ENCODE data around the gene BCL11A. TPM values are rescaled to one million over a fixed set of nuclear protein-coding genes. Genes with fewer than 3 reads are reported as not detected.

BCL11A gene
- total RNA-seq, 1 experiment from 2014 or later, result 29.7 TPM

GRCh38 chr2:60554074-60554645 is 706 bp upstream of the BCL11A start:
- no peaks in the 10 kb centered on the region for H3K36me3 ChIP-seq
- peak; percentile 73 to 80 for DNase-seq
- no peaks in the 10 kb centered on the region for H3K4me1 ChIP-seq
- H3K27me3 ChIP-seq, result peaks cover 3% of the 10 kb centered on the region; the same call in 1 of the 2 replicates
- no peaks in the 10 kb centered on the region for H3K9me3 ChIP-seq (replicated peaks)
- H3K4me3 ChIP-seq, result peak overlapping the region; percentile 79
- H3K27ac ChIP-seq, result peak overlapping the region; percentile 54

DNA sequence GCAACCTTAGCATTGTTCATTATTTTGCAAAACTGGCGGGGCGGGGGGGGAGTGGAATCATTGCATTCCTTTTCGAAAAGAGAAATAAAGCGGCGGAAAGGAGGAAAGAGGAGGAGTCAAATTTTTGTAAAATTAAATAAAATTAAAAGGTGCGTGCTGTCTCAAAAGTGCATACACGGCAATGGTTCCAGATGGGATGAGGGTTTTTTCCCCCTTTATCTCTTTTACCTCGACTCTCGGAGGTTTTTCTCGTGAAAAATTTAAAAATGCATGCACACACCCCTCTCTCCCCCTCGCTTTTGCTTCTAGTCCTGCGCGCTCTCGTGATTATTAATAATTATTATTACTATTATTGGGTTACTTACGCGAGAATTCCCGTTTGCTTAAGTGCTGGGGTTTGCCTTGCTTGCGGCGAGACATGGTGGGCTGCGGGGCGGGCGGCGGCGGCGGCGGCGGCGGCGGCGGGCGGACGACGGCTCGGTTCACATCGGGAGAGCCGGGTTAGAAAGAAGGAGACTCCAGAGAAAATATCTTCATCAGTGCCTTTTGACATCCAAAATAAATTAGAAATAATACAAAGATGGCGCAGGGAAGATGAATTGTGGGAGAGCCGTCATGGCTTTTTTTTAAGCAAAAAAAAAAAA is 481 bp downstream of the BCL11A start:
- Histone ChIP-seq H3K4me1 (peaks cover 4% of the 10 kb centered on the region), H3K27ac (peak overlapping the region; percentile 78), H3K4me3 (peak overlapping the region; percentile 79), H3K9me3 (replicated peaks) (no peaks in the 10 kb centered on the region), H3K36me3 (no peaks in the 10 kb centered on the region), H3K27me3 (peaks cover 2% of the 10 kb centered on the region; the same call in 1 of the 2 replicates)
- peak in 1 of 2 experiments; percentile 18 for DNase-seq

DNA sequence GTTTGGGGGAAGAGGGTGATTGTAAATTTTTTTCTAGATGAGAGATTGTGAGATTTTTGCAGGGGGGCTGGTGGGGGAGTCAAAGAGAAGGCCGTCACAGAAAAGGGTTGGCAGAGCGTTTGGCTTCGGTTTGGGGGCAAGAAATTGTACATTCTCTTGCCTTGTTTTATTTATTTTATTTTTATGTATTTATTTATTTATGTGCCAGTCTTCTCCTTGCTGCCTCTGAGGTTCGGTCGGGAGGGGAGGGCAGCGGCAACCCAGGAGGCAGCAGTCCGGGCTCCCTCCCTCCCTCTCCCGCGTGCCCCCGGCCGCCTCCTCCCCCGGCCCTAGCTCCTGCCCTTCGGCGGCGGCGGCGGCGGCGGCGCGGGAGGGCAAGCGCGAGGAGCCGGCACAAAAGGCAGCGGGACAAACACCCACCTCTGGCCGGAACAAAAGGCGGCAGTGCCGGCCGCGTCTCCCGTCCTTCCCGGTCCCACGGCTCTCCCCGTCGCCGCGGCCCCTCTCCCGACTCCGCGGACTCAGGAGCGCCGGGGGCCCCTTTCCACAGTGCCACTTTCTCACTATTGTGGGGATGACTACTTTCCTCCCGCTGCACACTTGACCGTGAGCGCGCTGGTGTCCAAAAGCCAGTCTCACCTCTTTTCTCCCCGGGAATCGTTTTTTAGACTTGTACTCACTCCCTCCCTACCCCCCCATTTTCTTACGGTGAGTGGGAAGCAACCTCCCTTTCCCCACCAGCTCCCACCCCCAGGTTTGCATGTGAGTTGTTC is 1.2 kb downstream of the BCL11A start:
- H3K4me1 ChIP-seq, result peaks cover 4% of the 10 kb centered on the region
- H3K9me3 ChIP-seq (replicated peaks), result no peaks in the 10 kb centered on the region
- no peaks in the 10 kb centered on the region for H3K36me3 ChIP-seq
- DNase-seq, result peak; percentile 60 to 68
- peak overlapping the region; percentile 79 for H3K4me3 ChIP-seq
- no peaks in the 10 kb centered on the region for H3K27me3 ChIP-seq
- peak overlapping the region; percentile 78 for H3K27ac ChIP-seq

GRCh38 chr2:60551240-60552077 is 2.0 kb downstream of the BCL11A start:
- H3K4me1 ChIP-seq, result peaks cover 4% of the 10 kb centered on the region
- H3K9me3 ChIP-seq (replicated peaks), result no peaks in the 10 kb centered on the region
- H3K4me3 ChIP-seq, result peak overlapping the region; percentile 79
- H3K36me3 ChIP-seq, result no peaks in the 10 kb centered on the region
- no peaks in the 10 kb centered on the region for H3K27me3 ChIP-seq
- peak; percentile 53 to 66 for DNase-seq
- H3K27ac ChIP-seq, result peak overlapping the region; percentile 78

DNA sequence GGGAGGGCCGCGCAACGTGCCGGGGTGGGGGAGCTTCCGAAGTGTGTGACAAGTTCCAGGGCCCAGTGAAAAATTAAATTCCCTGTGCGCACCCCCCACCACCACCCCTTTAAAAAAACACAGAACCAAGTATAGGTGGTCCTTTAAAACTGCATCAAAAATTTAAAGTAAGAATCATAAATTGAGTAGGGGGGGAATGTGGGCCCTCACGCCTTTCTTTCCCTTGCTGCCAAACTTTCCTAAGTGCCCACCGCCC is 2.5 kb downstream of the BCL11A start:
- H3K27ac ChIP-seq, result peak overlapping the region; percentile 78
- no peak for DNase-seq
- H3K4me1 ChIP-seq, result peaks cover 4% of the 10 kb centered on the region
- H3K4me3 ChIP-seq, result peak overlapping the region; percentile 79
- H3K27me3 ChIP-seq, result no peaks in the 10 kb centered on the region
- no peaks in the 10 kb centered on the region for H3K9me3 ChIP-seq (replicated peaks)
- 0 out of 2 replicates have a peak, but pooled peaks cover 4% of the 10 kb centered on the region for H3K36me3 ChIP-seq

GRCh38 chr2:60550178-60550983 is 3.1 kb downstream of the BCL11A start:
- Histone ChIP-seq H3K9me3 (replicated peaks) (no peaks in the 10 kb centered on the region), H3K4me3 (peak overlapping the region; percentile 79), H3K36me3 (peaks cover 8% of the 10 kb centered on the region), H3K27me3 (no peaks in the 10 kb centered on the region), H3K4me1 (peaks cover 6% of the 10 kb centered on the region), H3K27ac (peak overlapping the region; percentile 78)
- peak; percentile 90 to 96 for DNase-seq

GRCh38 chr2:60549928-60550177 is 3.6 kb downstream of the BCL11A start:
- Histone ChIP-seq H3K9me3 (replicated peaks) (no peaks in the 10 kb centered on the region), H3K27ac (peak overlapping the region; percentile 78), H3K4me3 (peak overlapping the region; percentile 79), H3K36me3 (peaks cover 13% of the 10 kb centered on the region), H3K4me1 (peaks cover 8% of the 10 kb centered on the region), H3K27me3 (no peaks in the 10 kb centered on the region)
- peak in 1 of 2 experiments; percentile 63 for DNase-seq

- Histone ChIP-seq H3K4me3 (peak overlapping the region; percentile 79), H3K27me3 (no peaks in the 10 kb centered on the region), H3K36me3 (peaks cover 18% of the 10 kb centered on the region), H3K27ac (peak overlapping the region; percentile 78), H3K4me1 (peaks cover 8% of the 10 kb centered on the region), H3K9me3 (replicated peaks) (no peaks in the 10 kb centered on the region)
- DNase-seq, result peak; percentile 66 to 74
Observed at GRCh38 chr2:60549238-60549927, 4.1 kb downstream of the BCL11A start.

GRCh38 chr2:60548845-60549237 is 4.6 kb downstream of the BCL11A start:
- no peak for DNase-seq
- Histone ChIP-seq H3K36me3 (peaks cover 24% of the 10 kb centered on the region), H3K4me1 (peaks cover 8% of the 10 kb centered on the region), H3K27ac (peak overlapping the region; percentile 78), H3K4me3 (peak overlapping the region; percentile 79), H3K9me3 (replicated peaks) (no peaks in the 10 kb centered on the region), H3K27me3 (no peaks in the 10 kb centered on the region)

GRCh38 chr2:60548311-60548710 is 5.1 kb downstream of the BCL11A start:
- Histone ChIP-seq H3K4me1 (peaks cover 8% of the 10 kb centered on the region), H3K4me3 (peak overlapping the region; percentile 79), H3K27me3 (no peaks in the 10 kb centered on the region), H3K27ac (peak overlapping the region; percentile 78; the same call in 1 of the 2 replicates), H3K36me3 (peaks cover 26% of the 10 kb centered on the region), H3K9me3 (replicated peaks) (no peaks in the 10 kb centered on the region)
- DNase-seq, result no peak

DNA sequence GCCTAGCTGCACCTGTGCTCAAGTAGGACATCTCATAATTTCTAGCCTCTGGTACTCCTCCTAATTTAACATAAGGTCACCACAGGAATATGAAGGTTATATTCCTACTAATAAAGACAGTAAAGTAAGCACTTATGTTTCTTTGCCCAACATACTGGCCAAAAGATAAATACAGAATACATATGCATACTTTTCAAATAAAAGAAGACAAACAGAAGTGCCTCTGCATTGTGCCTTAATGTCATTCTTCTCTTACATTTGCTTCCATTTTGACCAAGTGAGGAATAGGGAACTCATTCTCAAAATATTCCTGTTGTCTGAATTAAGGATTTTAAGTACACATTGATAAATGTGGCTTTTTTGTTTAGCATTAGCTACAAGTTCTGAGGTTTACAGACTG is 5.6 kb downstream of the BCL11A start:
- peaks cover 8% of the 10 kb centered on the region for H3K4me1 ChIP-seq
- H3K27ac ChIP-seq, result no peak overlapping the region
- H3K4me3 ChIP-seq, result no peak overlapping the region
- peaks cover 30% of the 10 kb centered on the region for H3K36me3 ChIP-seq
- no peaks in the 10 kb centered on the region for H3K9me3 ChIP-seq (replicated peaks)
- no peak for DNase-seq
- H3K27me3 ChIP-seq, result no peaks in the 10 kb centered on the region

DNA sequence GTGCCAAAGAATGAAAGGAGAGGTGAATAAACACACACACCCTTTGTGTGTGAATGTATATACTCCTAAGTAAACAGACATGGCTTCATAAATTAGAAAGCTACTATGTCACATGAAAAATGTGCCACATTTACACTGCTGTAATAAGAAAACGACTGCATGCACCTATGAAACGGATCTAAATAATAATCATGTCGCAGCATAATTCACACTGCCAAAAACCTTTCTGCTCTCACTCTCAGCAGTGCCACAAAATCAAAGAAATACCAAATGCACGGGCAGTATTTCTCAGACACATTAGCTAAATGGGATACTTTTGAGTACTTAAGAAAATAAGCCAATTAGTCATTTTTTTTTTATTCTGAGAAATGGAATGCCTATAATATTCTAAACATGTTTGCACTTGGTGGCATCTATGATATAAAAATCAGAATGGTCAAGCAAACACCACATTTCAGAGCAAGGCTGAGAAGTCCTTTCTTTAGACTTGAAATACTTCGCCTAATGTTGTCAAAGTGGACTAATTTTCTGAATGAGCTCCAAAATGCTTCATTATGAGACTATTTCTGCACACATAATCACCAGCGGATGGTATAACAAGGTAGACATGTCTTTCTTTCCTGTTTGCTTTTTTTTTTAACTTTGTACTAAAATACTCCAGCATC is 6.6 kb downstream of the BCL11A start:
- Histone ChIP-seq H3K4me1 (peaks cover 8% of the 10 kb centered on the region), H3K27ac (no peak overlapping the region), H3K9me3 (replicated peaks) (no peaks in the 10 kb centered on the region), H3K4me3 (no peak overlapping the region), H3K36me3 (peaks cover 33% of the 10 kb centered on the region), H3K27me3 (no peaks in the 10 kb centered on the region)
- no peak for DNase-seq

DNA sequence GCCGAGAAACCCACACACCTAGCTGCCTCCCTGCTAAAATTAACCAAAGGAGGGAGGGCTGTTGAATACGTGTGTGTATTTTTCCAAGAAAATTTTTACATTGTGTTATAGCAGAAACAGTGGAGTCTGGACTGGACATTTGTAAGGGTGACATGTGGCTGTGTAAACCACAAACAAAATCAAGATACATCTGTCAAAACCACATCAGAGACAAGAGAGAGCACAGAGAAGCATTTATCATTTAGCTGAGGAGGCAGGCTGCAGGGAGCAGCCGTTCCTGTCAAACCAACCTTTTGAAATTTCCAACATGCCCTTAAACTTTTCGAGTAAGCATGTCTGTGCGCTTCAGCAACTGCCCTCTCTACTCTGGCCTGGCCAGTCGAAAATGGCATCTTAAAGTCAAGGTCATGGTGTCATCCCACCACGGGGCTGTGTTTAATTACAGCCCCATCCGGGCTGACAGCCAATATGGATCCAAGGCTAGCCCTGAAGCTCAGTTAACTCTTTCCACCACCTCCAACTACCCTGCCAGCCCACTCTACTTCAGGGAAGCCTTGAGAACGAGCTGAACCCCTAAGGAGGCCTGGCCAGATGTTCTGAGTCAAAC is 8.4 kb downstream of the BCL11A start:
- Histone ChIP-seq H3K4me1 (peaks cover 8% of the 10 kb centered on the region), H3K36me3 (peaks cover 41% of the 10 kb centered on the region), H3K27ac (no peak overlapping the region), H3K9me3 (replicated peaks) (no peaks in the 10 kb centered on the region), H3K4me3 (no peak overlapping the region), H3K27me3 (no peaks in the 10 kb centered on the region)
- no peak for DNase-seq
